BE2C (cell line): Measurements from ENCODE around the gene CIBAR2.

ENCODE experiments used
- DNase-seq: peaks from one replicate; pipeline ENCODE4 v3.0.0-alpha.2; 2020
- H3K27me3 ChIP-seq: fragments of 250-450 bp; sonication (Bioruptor Pico); 2 replicates; pipeline ENCODE4 v1.5.1; 2020; ENCODE audit warnings: mild to moderate bottlenecking
- H3K36me3 ChIP-seq: fragments of 250-450 bp; sonication (Bioruptor Pico); 2 replicates; pipeline ENCODE4 v1.5.1; 2020; ENCODE audit warnings: mild to moderate bottlenecking
- H3K4me1 ChIP-seq: fragments of 250-450 bp; sonication (Bioruptor Pico); 2 replicates; pipeline ENCODE4 v1.5.1; 2020
- H3K4me3 ChIP-seq: 2 replicates; pipeline ENCODE4 v1.5.1; 2011; ENCODE audit warnings: low read depth, low read length
- H3K9me3 ChIP-seq: fragments of 250-450 bp; sonication (Bioruptor Pico); 2 replicates; pipeline ENCODE4 v1.5.1; 2020
- TF ChIP-seq, protein P1 (sequence below): IDR thresholded peaks from 2 replicates; pipeline ENCODE4 v1.5.1; 2012; ENCODE audit warnings: mild to moderate bottlenecking, low read depth, low read length

CIBAR2 gene

DNA sequence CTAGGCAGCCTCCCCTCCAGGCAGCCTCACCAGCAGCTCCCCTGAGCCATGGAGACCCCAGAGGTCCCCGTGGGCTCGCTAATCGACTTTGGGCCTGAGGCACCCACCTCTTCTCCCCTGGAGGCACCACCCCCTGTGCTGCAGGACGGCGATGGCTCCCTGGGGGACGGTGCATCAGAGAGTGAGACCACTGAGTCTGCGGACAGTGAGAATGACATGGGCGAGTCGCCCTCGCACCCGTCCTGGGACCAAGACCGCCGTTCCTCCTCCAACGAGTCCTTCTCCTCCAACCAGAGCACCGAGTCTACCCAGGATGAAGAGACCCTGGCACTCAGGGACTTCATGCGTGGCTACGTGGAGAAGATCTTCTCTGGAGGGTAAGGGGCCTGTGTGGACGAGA, 45.2 kb downstream of the CIBAR2 start:
- Histone ChIP-seq H3K9me3 (no peaks in the 10 kb centered on the region), H3K4me3 (no peak overlapping the region), H3K36me3 (no peaks in the 10 kb centered on the region), H3K27me3 (no peaks in the 10 kb centered on the region), H3K4me1 (no peaks in the 10 kb centered on the region)
- TF ChIP-seq, protein P1, sequence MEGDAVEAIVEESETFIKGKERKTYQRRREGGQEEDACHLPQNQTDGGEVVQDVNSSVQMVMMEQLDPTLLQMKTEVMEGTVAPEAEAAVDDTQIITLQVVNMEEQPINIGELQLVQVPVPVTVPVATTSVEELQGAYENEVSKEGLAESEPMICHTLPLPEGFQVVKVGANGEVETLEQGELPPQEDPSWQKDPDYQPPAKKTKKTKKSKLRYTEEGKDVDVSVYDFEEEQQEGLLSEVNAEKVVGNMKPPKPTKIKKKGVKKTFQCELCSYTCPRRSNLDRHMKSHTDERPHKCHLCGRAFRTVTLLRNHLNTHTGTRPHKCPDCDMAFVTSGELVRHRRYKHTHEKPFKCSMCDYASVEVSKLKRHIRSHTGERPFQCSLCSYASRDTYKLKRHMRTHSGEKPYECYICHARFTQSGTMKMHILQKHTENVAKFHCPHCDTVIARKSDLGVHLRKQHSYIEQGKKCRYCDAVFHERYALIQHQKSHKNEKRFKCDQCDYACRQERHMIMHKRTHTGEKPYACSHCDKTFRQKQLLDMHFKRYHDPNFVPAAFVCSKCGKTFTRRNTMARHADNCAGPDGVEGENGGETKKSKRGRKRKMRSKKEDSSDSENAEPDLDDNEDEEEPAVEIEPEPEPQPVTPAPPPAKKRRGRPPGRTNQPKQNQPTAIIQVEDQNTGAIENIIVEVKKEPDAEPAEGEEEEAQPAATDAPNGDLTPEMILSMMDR = no peak
- DNase-seq = no peak

DNA sequence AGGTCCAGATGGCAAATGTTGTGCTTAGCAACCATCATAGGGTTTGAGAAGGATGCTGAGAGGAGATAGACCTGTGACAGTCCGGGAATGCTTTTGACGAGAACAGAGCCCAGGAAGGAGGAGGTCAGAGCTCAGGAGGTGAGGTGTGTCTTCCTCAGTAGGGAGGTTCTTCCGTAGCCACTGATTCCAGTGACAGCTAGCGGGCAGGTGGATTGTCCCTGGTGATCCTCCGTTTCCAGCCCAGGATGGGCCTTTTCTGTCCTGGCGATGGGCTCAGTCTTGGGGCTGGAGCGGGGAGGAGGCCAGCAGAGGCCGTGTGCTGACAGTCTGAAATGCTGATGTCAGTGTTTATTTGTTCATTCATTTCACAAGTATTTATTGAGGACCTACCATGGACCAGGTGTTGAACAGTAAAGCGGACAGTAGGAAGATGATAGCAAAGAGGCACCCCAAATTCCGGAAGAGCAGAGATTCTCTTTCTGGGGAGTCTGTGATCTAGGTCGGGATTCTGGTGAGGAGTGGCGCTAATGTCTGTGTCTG, 45.9 kb downstream of the CIBAR2 start:
- DNase-seq = no peak
- TF ChIP-seq, protein P1 = no peak
- no peaks in the 10 kb centered on the region for H3K27me3 ChIP-seq
- H3K4me3 ChIP-seq = no peak overlapping the region
- H3K4me1 ChIP-seq = no peaks in the 10 kb centered on the region
- H3K9me3 ChIP-seq = no peaks in the 10 kb centered on the region
- no peaks in the 10 kb centered on the region for H3K36me3 ChIP-seq

DNA sequence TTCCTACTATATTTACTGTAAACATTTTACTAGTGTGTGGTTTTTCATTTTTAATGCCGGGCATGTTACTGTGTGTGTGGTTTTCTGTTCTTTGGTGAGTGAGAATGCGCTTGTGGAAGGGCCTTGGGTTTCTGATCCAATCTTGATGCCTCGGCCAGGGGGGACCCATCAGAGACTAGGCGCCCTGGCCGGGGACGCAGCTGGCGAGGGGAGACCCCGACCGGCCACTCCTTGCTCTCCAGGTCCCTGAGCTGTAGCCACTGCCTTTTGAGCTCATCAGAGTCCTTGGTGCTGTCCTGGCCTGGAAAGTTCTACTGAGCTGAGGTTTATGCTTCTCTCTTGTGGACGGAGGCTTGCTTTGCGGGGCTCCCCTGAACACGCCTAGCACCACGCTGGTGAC, 47.2 kb downstream of the CIBAR2 start:
- no peaks in the 10 kb centered on the region for H3K27me3 ChIP-seq
- TF ChIP-seq, protein P1 = no peak
- no peaks in the 10 kb centered on the region for H3K4me1 ChIP-seq
- no peak overlapping the region for H3K4me3 ChIP-seq
- no peaks in the 10 kb centered on the region for H3K9me3 ChIP-seq
- no peaks in the 10 kb centered on the region for H3K36me3 ChIP-seq
- no peak for DNase-seq

DNA sequence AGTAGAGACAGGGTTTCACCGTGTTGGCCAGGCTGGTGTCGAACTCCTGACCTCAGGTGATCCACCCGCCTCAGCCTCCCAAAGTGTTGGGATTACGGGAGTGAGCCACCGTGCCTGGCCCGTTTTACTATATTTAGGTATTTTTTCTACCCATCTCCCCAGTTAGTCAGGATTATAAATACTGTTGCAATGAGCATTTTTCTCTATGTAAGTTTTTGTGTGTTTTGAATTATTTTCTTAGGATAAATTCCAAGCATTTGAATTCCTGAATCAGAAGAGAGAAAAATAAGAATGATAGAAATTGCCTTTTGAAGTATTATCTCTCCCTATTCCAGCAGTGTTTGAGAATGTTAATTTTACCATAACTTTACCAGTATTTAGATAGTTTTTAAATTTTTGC, 48.1 kb downstream of the CIBAR2 start:
- DNase-seq = no peak
- no peaks in the 10 kb centered on the region for H3K36me3 ChIP-seq
- no peaks in the 10 kb centered on the region for H3K9me3 ChIP-seq

DNA sequence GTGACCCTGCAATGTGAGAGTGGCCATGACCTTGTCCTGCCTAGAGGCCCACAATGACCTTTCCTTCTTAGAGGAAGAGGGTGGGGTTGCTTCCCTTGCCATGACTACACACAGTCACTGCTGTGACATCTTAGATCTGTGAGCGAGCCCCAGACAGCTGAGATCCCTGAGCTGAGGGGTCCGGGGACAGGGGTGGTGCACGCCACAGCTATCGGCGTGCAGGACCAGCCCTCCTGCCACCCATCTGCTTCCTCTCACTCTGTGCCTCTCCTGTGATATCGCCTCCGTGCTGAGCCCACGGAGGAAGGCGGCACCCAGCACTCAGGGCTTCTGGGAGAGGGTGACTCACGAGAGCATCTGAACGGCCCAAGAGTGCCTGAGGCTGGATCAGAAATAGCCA, 49.4 kb downstream of the CIBAR2 start:
- Histone ChIP-seq H3K4me1 (no peaks in the 10 kb centered on the region), H3K9me3 (no peaks in the 10 kb centered on the region), H3K27me3 (no peaks in the 10 kb centered on the region), H3K4me3 (no peak overlapping the region), H3K36me3 (no peaks in the 10 kb centered on the region)
- TF ChIP-seq, protein P1 = no peak
- DNase-seq = no peak

More for the DNA sequence above, 48.1 kb downstream of the CIBAR2 start:
- H3K27me3 ChIP-seq = no peaks in the 10 kb centered on the region
- no peaks in the 10 kb centered on the region for H3K4me1 ChIP-seq
- no peak overlapping the region for H3K4me3 ChIP-seq
- TF ChIP-seq, protein P1 = no peak

DNA sequence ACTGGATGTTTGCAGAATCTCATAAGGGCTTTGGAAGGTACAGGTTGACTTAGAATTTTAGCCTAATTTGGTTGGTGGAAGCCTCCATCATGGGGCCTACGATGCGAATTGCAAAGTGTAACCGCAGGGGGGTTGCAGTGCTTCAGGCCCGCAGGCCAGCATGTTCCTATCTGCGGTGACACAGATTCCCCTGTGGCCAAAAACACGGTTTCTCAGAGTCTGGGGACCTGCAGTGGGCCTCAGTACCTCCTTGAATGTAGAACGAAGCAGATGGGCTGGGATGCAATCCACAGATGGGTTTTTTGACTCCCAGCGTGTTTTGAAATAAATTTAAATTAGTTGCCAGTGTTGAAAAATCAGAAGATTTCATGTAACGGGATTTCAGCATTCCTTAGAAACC, 49.9 kb downstream of the CIBAR2 start:
- no peak overlapping the region for H3K4me3 ChIP-seq
- DNase-seq = no peak
- H3K36me3 ChIP-seq = no peaks in the 10 kb centered on the region
- TF ChIP-seq, protein P1 = no peak
- no peaks in the 10 kb centered on the region for H3K27me3 ChIP-seq
- no peaks in the 10 kb centered on the region for H3K9me3 ChIP-seq
- H3K4me1 ChIP-seq = no peaks in the 10 kb centered on the region
